DMS79 treated with DMSO at 0.1 percent for 48 hours (cell line): ENCODE data around the gene STAU1.
A peak's percentile ranks its signal among the peaks of the same experiment; 100 is the strongest.
"Not testable (repeated sequence)": the region's sequence is repeated elsewhere in the genome, so short reads cannot be mapped to it uniquely, and the experiment has no call there.

Experiments used
- DNase-seq: peaks from one replicate; lab custom pipeline; 2025; lab: John Stamatoyannopoulos, UW

STAU1 gene, protein sequence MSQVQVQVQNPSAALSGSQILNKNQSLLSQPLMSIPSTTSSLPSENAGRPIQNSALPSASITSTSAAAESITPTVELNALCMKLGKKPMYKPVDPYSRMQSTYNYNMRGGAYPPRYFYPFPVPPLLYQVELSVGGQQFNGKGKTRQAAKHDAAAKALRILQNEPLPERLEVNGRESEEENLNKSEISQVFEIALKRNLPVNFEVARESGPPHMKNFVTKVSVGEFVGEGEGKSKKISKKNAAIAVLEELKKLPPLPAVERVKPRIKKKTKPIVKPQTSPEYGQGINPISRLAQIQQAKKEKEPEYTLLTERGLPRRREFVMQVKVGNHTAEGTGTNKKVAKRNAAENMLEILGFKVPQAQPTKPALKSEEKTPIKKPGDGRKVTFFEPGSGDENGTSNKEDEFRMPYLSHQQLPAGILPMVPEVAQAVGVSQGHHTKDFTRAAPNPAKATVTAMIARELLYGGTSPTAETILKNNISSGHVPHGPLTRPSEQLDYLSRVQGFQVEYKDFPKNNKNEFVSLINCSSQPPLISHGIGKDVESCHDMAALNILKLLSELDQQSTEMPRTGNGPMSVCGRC

DNA sequence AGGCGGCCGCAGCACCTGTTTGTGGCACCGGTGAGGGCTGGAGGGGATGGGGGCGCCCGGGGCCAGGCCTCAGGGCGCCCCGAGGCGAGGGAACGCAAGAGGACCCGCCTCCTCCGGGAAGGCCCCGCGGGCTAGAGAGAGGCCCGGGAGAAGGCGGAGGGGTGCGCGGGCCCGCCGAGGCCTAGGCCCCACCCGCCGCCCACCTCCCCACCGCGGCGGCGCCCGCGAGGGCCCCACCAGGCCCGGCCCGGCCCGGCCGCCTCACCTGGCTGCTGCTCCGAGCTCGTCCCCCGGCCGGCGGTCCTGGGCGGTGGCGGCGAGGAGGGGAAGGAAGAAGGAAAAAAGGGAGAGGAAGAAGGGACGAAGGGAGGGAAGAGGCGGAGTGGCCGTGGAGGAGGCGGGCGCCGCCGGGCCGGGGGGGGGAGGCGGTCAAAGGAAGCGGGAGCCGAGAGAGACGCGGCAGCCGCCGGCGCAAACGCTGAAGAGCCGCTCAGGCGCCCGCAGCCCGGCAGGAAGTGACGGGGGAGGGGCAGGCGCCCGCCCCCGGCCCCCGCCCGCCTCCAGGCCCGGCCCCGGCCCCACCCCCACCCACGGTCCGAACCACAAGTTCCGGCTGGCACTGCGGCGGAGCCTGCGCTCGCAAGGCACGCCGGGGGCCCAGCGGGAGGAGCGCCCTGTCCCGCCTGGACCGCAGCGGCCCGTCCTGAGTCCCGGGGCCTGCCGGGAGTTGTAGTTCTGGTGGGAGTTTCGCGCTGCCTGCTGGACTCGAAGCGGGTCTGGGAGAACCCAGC lies at the start of gene STAU1:
STAU1 (minus strand) TSS at position 484 of the 791 bp plus-strand sequence. CDS start 22,133 bp downstream, outside the sequence.
- peak; percentile 76 for DNase-seq

DNA sequence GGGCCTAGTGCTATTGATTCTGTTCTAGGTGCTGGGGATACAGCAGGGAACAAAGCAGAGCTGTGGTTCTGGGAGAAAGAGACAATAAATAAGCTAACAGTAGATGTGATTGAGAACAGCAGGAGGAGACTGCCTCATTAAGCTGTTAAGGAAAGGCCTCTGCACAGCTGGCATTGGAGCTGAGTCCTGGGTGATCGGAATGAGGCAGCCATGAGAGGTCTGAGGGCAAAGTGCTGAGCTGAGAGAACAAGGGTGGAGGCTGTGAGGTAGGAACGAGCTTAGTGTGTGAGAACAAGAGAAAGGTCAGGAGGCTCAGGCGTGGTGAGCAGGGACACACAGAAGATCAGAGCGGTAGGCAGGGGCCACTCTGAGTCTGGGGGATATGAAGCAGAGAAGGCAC lies 49.4 kb upstream of the STAU1 start:
- no peak for DNase-seq

DNA sequence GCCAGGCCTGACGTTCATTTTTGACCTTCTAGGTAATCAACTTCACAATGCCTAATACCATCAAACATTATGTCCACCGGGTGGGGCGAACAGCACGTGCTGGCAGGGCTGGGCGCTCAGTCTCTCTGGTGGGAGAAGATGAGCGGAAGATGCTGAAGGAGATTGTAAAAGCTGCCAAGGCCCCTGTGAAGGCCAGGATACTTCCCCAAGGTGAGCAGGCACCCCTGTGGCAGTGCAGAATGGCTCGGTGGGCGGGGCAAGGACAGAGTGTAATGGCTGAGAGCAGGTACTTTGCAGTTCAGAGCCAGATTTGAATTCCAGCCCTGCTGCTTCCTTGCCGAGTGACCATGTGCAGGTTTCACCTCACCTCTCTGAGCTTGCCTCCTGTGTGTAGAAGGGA lies 48.2 kb upstream of the STAU1 start:
- no peak for DNase-seq

DNA sequence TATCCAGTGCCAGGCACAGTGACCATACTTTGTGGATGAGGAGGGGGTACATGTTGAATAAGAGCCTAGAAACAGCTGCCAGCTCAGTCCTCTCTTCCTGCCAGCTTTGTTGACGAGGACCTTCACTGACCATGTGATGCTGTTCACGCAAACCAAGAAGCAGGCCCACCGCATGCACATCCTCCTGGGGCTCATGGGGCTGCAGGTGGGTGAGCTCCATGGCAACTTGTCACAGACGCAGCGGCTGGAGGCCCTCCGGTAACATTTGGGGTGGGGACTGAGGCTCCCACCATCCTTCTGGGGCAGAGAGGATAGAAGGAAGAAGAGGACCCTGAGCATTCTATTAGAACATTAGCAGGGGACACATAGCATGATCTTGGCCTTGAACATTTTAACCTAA lies 46.7 kb upstream of the STAU1 start:
- DNase-seq: no peak

DNA sequence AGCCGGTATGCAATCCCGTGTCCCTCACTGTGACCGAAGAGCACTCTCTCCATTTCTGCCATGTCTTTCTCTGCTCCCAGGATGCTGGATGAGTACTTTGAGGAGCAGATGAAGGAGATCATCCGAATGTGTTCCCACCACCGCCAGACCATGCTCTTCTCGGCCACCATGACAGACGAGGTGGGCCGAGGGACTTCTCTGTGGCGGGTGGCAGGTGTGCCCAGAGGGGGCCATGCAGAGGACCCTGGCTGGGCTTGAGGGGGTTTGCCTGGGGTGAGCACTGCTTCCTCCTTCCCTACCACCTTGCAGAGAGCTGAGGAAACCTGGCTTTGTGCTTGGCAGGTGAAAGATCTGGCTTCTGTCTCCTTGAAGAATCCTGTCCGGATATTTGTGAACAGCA lies 45.1 kb upstream of the STAU1 start:
- DNase-seq: no peak

DNA sequence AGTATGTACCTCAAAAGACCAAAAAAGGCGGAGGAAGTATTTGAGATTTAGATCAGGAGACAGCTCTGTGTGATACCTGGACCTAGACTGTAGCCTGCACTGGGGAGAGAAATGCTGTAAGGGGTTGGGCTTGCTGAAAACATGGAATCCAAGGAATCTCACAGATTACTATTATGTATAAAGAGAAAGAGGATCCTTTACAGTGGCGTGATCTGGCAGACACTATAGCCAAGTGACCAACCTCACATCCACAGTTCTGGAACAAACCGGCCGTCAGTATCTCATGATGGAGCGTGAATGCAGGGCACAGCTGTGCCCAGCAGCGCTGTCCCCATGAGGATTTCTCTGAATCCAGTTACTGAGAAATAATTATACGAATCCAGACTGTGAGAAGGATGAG lies 43.3 kb upstream of the STAU1 start:
- DNase-seq: no peak

DNA sequence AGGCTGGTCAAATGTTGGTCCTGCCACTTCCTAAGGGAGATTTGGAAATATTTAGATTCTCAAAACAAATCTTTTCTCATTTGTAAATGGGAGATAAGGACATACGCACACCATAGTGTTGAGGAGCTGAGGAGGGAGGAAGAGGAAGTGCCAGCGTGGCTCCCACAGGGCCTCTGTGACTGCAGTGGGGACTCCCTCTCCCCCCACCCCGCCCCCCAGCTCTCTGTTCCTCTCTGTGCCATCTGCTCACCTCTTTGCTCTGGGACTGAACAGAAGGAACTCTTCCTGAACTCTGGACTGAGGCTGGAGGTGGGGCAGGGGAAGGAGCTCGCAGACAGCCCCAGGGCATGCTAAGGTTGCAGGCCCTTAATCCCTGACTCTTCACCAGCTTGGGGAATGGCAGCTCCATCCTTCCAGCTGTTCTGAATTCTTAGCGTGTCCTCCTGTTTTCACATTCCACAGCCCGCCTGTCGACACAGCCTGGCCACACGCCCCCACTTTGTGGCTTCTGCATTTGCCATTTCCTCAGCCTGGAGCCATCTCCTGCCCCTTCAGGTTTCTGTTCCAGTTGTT lies 42.5 kb upstream of the STAU1 start:
- DNase-seq: no peak

DNA sequence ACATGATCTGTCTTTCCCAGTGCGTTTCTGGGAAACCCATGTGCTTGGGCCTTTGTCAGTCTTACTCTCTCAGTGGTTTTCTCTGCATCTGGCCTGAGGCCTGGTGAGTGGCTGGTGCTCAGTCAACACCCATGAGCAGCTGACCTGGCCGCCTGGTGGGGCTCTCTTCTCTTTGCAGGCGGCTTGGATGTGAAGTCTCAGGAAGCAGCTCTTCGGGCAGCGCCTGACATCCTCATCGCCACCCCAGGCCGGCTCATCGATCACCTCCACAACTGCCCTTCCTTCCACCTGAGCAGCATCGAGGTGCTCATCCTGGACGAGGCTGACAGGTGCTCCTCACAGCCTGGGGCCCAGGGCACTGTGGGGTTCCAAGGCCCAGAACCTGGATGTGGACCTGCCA lies 41.9 kb upstream of the STAU1 start:
- no peak for DNase-seq

DNA sequence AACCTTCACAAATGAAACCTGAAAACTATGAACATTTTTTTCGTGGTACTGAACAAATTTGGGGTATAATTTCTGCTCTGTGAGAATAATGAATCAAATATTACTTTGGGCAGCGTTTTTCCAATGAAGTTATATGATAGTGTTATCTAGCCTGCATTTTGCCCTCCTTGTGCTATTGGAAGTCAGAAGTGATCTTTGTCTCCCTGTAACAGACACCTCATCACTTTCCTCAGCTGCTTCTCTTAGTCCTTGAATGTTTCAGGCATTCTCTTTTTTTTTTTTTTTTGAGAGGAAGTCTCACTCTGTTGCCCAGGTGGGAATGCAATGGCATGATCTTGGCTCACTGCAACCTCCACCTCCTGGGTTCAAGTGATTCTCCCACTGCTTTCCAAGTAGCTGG lies 41.2 kb upstream of the STAU1 start:
- DNase-seq: no peak

DNA sequence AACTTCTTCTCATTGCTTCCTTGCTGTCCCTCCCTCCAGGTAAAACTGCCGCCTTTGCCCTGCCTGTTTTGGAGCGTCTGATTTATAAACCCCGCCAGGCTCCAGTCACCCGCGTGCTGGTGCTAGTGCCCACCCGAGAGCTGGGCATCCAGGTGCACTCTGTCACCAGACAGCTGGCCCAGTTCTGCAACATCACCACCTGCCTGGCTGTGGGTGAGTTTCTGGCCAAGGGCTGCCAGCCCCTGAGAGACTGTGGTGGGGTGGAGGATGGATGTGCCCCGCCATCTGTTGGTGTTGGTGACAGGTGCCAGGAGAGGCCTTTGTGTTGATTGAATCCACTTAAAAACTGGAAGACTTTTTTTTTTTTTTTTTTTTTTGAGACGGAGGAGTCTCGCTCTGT lies 40.5 kb upstream of the STAU1 start:
- no peak for DNase-seq

DNA sequence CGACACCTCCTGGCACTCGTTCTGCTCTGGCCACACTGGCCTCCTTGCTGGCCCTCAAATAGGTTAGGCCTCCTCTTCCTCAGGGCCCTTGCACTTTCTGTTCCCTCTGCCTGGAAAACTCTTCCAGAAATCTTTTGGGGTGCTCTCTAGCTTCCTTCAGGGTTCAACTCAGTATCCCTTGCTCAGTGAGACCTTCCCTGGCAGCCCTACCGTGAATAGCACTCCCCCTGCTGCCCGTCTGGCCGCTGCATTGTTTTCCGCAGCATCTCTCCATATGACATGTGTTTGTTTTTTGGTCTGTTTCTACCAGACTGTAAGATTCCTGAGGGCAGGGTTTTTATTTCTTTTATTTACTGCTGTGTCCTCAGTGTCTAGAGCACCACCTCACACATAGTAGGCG lies 37.8 kb upstream of the STAU1 start:
- DNase-seq: no peak

DNA sequence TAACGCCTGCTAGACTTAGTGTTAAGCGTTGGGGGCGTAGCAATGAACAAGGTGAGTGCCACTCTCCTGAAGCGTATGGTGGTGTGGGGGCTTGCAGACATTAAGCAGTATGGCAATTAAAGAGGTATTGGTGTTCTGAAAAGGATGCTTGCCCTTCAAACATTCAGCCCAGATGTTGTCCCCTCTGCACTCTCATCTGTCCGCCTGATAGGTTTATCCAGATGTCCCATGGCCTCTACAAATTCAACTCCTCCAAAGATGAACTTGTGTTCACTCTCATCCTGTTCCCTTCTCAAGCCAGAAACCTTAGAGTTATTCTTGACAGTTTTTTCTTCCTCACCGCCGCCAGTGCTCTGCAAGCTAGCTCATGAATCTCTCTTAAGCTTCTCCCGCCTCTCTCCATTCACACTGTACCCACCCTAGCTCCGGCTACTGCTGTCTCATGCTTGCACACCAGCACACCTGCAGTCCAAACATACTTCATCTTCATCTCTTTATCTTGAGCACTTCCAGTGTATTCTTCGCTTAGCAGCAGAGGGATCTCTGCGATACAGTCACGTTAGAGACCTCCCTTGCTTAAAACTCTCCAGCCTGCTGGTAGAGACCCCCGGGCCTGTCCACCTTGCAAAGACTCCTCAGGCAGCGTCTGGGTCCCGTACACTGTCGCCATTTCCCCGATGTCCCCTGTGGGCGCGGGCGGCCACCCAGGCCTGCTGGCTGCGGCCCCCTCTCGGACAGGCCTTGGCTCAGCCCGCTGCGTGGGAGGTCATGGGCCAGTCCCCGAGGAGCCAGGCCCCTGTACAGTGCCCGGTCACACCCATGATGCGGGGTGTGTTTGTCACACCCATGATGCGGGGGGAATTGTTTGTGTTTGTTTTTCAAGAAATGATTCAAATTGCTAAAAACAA lies 32.0 kb upstream of the STAU1 start:
- no peak for DNase-seq

DNA sequence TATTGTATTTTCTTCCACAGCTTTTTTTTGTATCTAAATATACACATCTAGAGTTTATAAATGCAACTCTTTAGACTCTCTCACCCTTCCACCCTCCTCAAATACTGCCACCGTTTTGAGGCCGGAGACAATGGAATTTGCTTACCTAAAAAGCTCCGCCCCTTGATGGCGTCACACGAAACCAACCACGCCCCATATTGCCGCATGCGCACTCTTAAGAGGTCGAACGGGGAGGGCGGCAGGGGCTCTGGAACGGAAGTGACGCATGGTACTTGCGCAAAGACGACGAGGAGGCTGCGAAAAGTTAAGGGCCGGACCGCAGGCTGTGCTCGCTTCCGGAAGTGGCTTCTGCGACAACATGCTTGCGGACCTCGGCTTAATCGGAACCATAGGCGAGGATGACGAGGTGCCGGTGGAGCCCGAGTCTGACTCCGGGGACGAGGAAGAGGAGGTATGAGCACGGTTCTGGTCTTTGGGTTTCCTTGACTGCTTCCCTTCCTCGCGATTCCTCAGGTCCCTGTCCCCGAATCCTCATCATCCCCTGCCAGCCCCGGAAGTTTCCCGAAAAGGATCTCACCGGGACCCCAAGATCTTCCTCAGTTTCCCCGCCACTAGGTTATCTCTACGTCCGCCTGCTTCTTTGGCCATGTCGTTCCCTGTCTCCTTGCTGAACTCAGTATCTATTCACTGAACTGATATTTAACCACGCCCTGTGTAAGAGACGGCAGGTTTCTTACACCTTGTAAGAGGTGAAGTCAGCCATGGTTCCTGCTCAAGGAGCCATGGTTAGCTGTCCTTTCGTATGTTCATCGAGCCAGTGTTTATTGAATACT lies 31.2 kb upstream of the STAU1 start, which contains the start of gene DDX27:
DDX27 (plus strand) TSS at position 326 of the 833 bp plus-strand sequence; CDS start at position 359, 33 bp downstream.
- peak; percentile 98 for DNase-seq

DNA sequence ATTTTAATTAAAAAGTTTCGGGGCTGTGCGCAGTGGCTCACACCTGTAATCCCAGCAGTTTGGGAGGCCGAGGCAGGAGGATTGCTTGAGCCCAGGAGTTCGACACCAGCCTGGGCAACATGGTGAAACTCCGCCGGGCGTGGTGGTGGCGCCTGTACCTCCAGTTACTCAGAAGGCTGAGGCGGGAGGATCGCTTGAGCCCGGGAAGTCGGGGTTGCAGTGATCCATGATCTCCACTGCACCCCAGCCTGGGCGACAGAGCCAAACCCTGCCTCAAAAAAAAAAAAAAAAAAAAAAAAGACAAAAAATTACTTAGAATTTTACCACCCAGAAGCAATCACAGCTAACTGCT lies 30.6 kb upstream of the STAU1 start:
- not testable (repeated sequence) for DNase-seq

DNA sequence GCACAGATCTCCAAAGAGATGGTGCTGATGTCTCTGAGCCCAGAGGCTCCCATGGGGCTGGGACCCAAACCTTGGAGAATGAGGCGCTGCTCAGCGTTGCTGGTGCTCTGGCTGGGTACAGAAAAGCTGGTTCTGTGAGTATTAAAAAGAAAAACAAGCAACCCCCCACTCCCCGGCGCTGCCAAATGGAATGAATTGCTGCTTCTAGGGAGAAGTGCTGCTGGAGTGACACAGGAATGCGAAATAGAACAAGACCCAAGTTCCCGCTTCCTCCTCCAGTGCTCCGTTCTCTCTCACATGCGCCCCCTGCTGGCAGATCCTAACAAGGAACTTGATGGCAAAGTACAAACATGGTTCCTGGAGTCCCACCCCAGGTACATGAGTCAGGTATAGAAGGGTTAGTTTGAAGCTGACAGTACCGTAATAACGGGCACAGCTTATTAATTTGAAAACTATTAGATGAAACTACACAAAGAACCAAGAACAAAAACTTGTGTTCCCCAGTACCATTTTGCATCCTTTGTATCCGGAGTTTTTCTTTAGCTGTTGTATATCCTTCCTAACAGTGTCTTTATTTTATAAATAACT lies 29.0 kb upstream of the STAU1 start:
- peak; percentile 78 for DNase-seq

DNA sequence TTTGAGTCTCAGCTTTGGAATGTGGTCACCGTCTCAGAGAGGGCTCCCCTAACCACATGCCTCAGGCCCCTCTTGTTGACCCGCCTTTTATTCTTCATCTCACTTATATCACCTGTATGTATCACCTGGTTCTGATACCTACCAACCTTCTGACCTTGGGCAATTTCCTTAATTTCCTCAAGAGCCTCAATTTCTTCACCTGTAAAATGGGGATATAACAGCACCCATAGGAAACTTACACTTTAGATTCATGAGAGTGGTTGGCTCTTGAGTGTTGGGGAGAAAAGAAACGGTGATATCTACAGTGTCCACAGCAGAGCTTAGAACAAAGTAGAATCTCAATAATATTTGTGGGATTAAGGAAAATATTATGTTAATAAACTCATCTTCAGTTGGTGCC lies 27.1 kb upstream of the STAU1 start:
- no peak for DNase-seq

DNA sequence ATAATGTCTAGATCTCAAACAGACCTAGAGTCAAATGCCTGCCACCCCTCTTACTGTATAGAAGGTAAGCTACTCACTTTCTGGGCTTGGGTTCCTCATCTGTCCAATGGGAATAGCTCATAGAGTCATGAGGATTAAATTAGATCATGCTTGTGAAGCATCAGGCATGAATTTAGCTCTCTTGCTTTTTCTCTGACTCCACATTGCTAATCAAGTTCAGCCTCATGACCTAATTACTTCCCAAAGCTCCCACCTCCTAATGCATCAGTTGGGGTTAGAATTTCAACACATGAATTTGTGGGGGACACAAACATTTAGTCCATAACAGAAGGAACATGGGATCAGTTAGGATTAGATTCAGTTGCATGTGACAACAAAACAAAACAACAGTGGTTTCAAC lies 26.4 kb upstream of the STAU1 start:
- DNase-seq: no peak

DNA sequence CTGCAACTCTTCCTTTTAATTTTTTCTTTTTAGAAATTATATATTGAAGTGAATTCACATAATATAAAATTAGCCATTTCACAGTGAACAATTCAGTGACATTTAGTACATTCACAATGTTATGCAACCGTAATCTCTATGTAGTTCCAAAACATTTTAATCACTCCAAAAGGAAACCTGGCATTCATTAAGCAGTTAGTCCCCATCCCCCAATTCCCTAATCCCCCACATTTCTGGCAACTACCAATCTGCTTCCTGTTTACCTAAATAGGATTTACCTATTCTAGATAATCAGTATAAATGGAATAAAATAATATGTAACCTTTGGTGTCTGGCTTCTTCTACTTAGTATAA lies 22.6 kb upstream of the STAU1 start:
- no peak for DNase-seq

DNA sequence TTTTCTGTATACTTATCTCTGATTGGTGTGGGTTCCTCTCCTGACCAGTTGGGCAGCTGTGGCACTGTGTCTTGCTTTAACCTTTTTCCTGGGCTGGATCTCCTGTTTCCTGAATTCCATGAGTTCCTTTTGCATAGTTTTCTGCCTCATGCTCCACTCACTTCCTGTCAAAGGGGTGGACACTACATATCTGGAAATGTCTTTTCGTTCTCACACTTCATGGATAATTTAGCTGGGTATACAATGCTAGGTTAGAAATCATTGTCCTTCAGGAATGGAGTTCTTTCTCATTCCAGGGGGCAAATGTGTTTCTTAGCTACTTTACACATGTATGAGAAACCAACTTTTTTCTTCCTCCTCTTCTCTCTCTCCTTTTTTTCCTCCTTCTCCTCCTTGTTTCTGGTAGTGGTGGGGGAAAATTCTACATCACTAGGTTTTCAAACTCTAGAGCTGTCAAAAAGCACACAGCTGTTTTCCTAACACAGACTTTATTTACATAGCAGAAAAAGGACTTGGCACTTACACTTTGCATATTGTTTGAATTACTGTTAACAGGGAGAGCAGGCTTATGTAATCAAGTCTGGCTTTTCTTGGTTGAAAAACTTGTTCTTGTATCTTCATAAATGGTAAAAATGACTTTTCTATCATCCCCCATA lies 22.1 kb upstream of the STAU1 start:
- no peak for DNase-seq

DNA sequence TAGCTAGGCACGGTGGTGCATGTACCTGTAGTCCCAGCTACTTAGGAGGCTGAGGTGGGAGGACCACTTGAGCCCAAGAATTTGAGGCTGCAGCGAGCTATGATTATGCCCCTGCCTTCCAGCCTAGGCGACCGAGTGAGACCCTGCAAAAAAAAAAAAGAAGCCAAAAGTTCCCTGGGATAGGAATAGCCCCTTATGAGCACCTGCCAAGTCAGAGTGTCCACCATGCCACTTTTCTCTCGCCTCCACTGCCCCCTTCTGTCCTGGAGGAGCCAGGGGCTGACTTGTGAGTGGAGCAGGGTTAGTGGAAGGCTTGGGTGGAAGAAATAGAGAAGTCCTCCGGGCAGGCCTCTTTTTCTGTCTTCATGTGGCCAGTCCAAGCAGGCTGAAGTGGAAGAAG lies 18.9 kb upstream of the STAU1 start:
- DNase-seq: no peak
